OCI-LY7 (cell line): ENCODE data around the gene SLC50A1. TPM values are rescaled to one million over a fixed set of nuclear protein-coding genes. Genes with fewer than 3 reads are reported as not detected.

Experiments used
- BruUV-seq: library from RNA; stranded (reverse); fragments of 400-500 nt; replicated peaks from 2 replicates; lab custom pipeline; 2021; lab: Mats Ljungman, UMichigan
- CTCF ChIA-PET: fragments of 300-600 bp; sonication (Branson Sonifier 250); formaldehyde crosslinking; loops from one replicate; lab custom pipeline; 2022; ENCODE audit warnings: antibody characterized with exemption; ENCODE audit not compliant: unreplicated experiment; lab: Charles Lee
- POLR2A ChIA-PET: fragments of 300-600 bp; sonication (Branson Sonifier 250); formaldehyde crosslinking; loops from one replicate; lab custom pipeline; 2022; ENCODE audit warnings: antibody characterized with exemption; lab: Charles Lee
- DNase-seq: peaks from one replicate; pipeline ENCODE4 v3.0.0-alpha.2; 2015; ENCODE audit warnings: low spot score
- H2AFZ ChIP-seq: fragments of 200-600 bp; sonication (generic), shearing (Covaris generic); 2 replicates; pipeline ENCODE4 v1.6.1; 2014; ENCODE audit warnings: mild to moderate bottlenecking, antibody characterized with exemption, low read length, moderate library complexity
- H3K27ac ChIP-seq: fragments of 200-600 bp; sonication (generic); 2 replicates; pipeline ENCODE4 v1.5.1; 2014; ENCODE audit warnings: mixed run types, low read depth, mild to moderate bottlenecking, moderate library complexity, low read length, inconsistent platforms; ENCODE audit not compliant: poor library complexity, severe bottlenecking
- H3K36me3 ChIP-seq: fragments of 200-600 bp; sonication (generic); 2 replicates; pipeline ENCODE4 v1.6.1; 2014; ENCODE audit warnings: mild to moderate bottlenecking, antibody characterized with exemption, low read length, moderate library complexity, mixed read lengths; ENCODE audit not compliant: insufficient read depth
- H3K4me1 ChIP-seq: fragments of 200-600 bp; sonication (generic); 2 replicates; pipeline ENCODE4 v1.5.1; 2014; ENCODE audit warnings: mild to moderate bottlenecking, low read length; ENCODE audit not compliant: insufficient read depth, poor library complexity, severe bottlenecking
- H3K4me2 ChIP-seq: fragments of 200-600 bp; sonication (generic); 2 replicates; pipeline ENCODE4 v1.6.1; 2014; ENCODE audit warnings: mild to moderate bottlenecking, low read length
- H3K4me3 ChIP-seq: fragments of 200-600 bp; sonication (generic); 2 replicates; pipeline ENCODE4 v1.5.1; 2014; ENCODE audit warnings: mild to moderate bottlenecking, low read depth, low read length; ENCODE audit not compliant: poor library complexity, severe bottlenecking
- H3K79me2 ChIP-seq: fragments of 200-600 bp; sonication (generic); 2 replicates; pipeline ENCODE4 v1.6.1; 2016; ENCODE audit warnings: low read depth, mild to moderate bottlenecking, low read length, moderate library complexity, mixed read lengths; ENCODE audit not compliant: insufficient read depth
- H3K9me2 ChIP-seq: fragments of 200-600 bp; sonication (generic); 2 replicates; pipeline ENCODE4 v1.6.1; 2016; ENCODE audit warnings: mild to moderate bottlenecking, low read length, mixed read lengths; ENCODE audit not compliant: insufficient read depth
- H3K9me3 ChIP-seq: fragments of 200-600 bp; sonication (generic); 2 replicates; pipeline ENCODE4 v1.6.1; 2014; ENCODE audit warnings: mild to moderate bottlenecking, mixed run types, low read length, mixed read lengths
- H4K20me1 ChIP-seq: fragments of 200-600 bp; sonication (generic); 2 replicates; pipeline ENCODE4 v1.6.1; 2014; ENCODE audit warnings: mild to moderate bottlenecking, antibody characterized with exemption, low read length, moderate library complexity, mixed read lengths; ENCODE audit not compliant: insufficient read depth
- EZH2phosphoT487 ChIP-seq: fragments of 200-600 bp; sonication (generic); IDR thresholded peaks from 2 replicates; pipeline ENCODE4 v1.6.1; 2018; ENCODE audit warnings: low read depth, borderline replicate concordance, mild to moderate bottlenecking, mixed run types, antibody characterized with exemption, low read length, moderate library complexity, mixed read lengths
- intact Hi-C: fragments of 100-400 bp; cut with micrococcal nuclease; formaldehyde crosslinking; loops from one replicate; pipeline ENCODE4 v1.10.0; 2022; ENCODE audit not compliant: unreplicated experiment
- total RNA-seq, 2 experiments: library from RNA; depleted of rRNA in 1 of 2; stranded (reverse); fragments of >200 nt in 1 of 2; shearing (Covaris generic) in 1 of 2; gene quantifications; 2 replicates each; pipeline ENCODE4 v1.2.3, GENCODE V29; 2014 to 2022
- TF ChIP-seq, protein P1 (sequence below): fragments of 200-600 bp; sonication (generic); conservative IDR thresholded peaks from 2 replicates; pipeline ENCODE4 v1.5.1; 2014; ENCODE audit warnings: mild to moderate bottlenecking, antibody characterized with exemption, low read length, moderate library complexity, mixed read lengths

Gene SLC50A1
- total RNA-seq, 2 experiments from 2014 or later = 12.3 to 46.1 TPM

- no peaks in the 10 kb centered on the region for H3K9me2 ChIP-seq
- ChIA-PET POLR2A (interaction anchor here (0.6 kb wide), 1 partner anchor 33 kb away, joined by 3 read pairs; no protein-coding TSS in a partner anchor), CTCF (no interaction called here)
- peaks cover 14% of the 10 kb centered on the region; the same call in 1 of the 2 replicates for H3K79me2 ChIP-seq
- intact Hi-C loops = no loop called here
- H3K27ac ChIP-seq = no peak overlapping the region
- H3K4me3 ChIP-seq = no peak overlapping the region
- peaks cover 18% of the 10 kb centered on the region; the same call in 1 of the 2 replicates for H3K36me3 ChIP-seq
- no peaks in the 10 kb centered on the region for H4K20me1 ChIP-seq
- no peak overlapping the region for H3K4me2 ChIP-seq
- BruUV-seq = no TSS peak
- TF ChIP-seq, protein P1, sequence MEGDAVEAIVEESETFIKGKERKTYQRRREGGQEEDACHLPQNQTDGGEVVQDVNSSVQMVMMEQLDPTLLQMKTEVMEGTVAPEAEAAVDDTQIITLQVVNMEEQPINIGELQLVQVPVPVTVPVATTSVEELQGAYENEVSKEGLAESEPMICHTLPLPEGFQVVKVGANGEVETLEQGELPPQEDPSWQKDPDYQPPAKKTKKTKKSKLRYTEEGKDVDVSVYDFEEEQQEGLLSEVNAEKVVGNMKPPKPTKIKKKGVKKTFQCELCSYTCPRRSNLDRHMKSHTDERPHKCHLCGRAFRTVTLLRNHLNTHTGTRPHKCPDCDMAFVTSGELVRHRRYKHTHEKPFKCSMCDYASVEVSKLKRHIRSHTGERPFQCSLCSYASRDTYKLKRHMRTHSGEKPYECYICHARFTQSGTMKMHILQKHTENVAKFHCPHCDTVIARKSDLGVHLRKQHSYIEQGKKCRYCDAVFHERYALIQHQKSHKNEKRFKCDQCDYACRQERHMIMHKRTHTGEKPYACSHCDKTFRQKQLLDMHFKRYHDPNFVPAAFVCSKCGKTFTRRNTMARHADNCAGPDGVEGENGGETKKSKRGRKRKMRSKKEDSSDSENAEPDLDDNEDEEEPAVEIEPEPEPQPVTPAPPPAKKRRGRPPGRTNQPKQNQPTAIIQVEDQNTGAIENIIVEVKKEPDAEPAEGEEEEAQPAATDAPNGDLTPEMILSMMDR = no peak
- no peak for TF ChIP-seq EZH2phosphoT487
- peaks cover 36% of the 10 kb centered on the region for H3K4me1 ChIP-seq
- no peaks in the 10 kb centered on the region for H3K9me3 ChIP-seq
- no peak for DNase-seq
- H2AFZ ChIP-seq = no peak overlapping the region
These were observed 33.9 kb downstream of the SLC50A1 start for GRCh38 chr1:155169541-155169940.

- BruUV-seq = TSS peak; percentile 58
- Histone ChIP-seq H4K20me1 (no peaks in the 10 kb centered on the region), H3K27ac (no peak overlapping the region), H3K36me3 (peaks cover 18% of the 10 kb centered on the region; the same call in 1 of the 2 replicates), H3K4me3 (no peak overlapping the region), H3K9me3 (no peaks in the 10 kb centered on the region), H2AFZ (no peak overlapping the region), H3K9me2 (no peaks in the 10 kb centered on the region), H3K79me2 (peaks cover 14% of the 10 kb centered on the region; the same call in 1 of the 2 replicates), H3K4me1 (peaks cover 41% of the 10 kb centered on the region), H3K4me2 (no peak overlapping the region)
- ChIA-PET CTCF (interaction anchor here (0.6 kb wide), 1 partner anchor 79 kb away, joined by 4 read pairs; no protein-coding TSS in a partner anchor), POLR2A (interaction anchor here (0.7 kb wide), 1 partner anchor 52 kb away, joined by 4 read pairs; no protein-coding TSS in a partner anchor)
- no peak for TF ChIP-seq EZH2phosphoT487
- TF ChIP-seq, protein P1 = no peak
- no peak for DNase-seq
- intact Hi-C loops = no loop called here
These were observed 34.6 kb downstream of the SLC50A1 start for GRCh38 chr1:155170101-155170785.

DNA sequence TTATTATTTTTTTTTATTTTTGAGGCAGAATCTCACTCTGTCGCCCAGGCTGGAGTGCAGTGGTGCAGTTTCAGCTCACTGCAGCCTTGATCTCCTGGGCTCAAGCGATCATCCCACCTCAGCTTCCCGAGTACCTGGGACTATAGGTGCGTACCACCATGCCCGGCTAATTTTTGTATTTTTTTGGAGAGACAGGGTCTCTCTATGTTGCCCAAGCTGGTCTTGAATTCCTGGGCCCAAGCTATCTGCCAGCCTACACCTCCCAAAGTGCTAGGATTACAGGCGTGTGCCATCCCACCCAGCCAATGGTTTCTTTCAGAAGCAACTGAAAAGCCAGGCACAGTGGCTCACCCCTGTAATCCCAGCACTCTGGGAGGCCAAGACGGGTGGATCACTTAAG lies 35.2 kb downstream of the SLC50A1 start:
- no peak for TF ChIP-seq EZH2phosphoT487
- TF ChIP-seq, protein P1 = no peak
- H3K79me2 ChIP-seq = peaks cover 14% of the 10 kb centered on the region; the same call in 1 of the 2 replicates
- H3K4me2 ChIP-seq = no peak overlapping the region
- H3K36me3 ChIP-seq = peaks cover 18% of the 10 kb centered on the region; the same call in 1 of the 2 replicates
- H3K4me3 ChIP-seq = no peak overlapping the region
- H2AFZ ChIP-seq = no peak overlapping the region
- CTCF ChIA-PET = interaction anchor here (0.6 kb wide), 1 partner anchor 80 kb away, joined by 4 read pairs; no protein-coding TSS in a partner anchor
- intact Hi-C loops = no loop called here
- no peaks in the 10 kb centered on the region for H3K9me3 ChIP-seq
- H3K9me2 ChIP-seq = no peaks in the 10 kb centered on the region
- DNase-seq = no peak
- no TSS peak for BruUV-seq
- peaks cover 41% of the 10 kb centered on the region for H3K4me1 ChIP-seq
- no peak overlapping the region for H3K27ac ChIP-seq
- no peaks in the 10 kb centered on the region for H4K20me1 ChIP-seq
- POLR2A ChIA-PET = interaction anchor here (0.7 kb wide), 2 partner anchors 23 to 52 kb away, joined by 4 read pairs; no protein-coding TSS in a partner anchor
